GM12873 (cell line): Measurements from ENCODE around the gene PTPA.

Experiments
- CTCF ChIP-seq: IDR thresholded peaks from 2 replicates; pipeline ENCODE4 v1.5.1; 2012; ENCODE audit warnings: low read depth, mild to moderate bottlenecking, moderate library complexity, low read length, control low read depth; ENCODE audit not compliant: insufficient read depth; ENCODE audit errors: missing control alignments

PTPA gene

GRCh38 chr9:129077236-129077635 lies 34.0 kb upstream of the PTPA start:
- no peak for TF ChIP-seq CTCF

- no peak for TF ChIP-seq CTCF
These were observed 32.3 kb upstream of the PTPA start for GRCh38 chr9:129078691-129079503.

- no peak for TF ChIP-seq CTCF
These were observed 31.4 kb upstream of the PTPA start for GRCh38 chr9:129079829-129080228.

GRCh38 chr9:129080298-129080600 lies 31.0 kb upstream of the PTPA start:
- no peak for TF ChIP-seq CTCF

GRCh38 chr9:129080601-129081387 lies 30.4 kb upstream of the PTPA start, which contains the start of gene DOLPP1:
Gene DOLPP1, plus strand, starts transcription at chr9:129081111. Its CDS starts 21 bp downstream, at chr9:129081132.
- no peak for TF ChIP-seq CTCF

GRCh38 chr9:129081388-129081904 lies 29.8 kb upstream of the PTPA start:
- TF ChIP-seq CTCF, result no peak

GRCh38 chr9:129084087-129084486 lies 27.1 kb upstream of the PTPA start:
- no peak for TF ChIP-seq CTCF
